GM19025 (cell line): ENCODE measurements around the gene SLC2A11.
"Not testable (repeated sequence)": the region's sequence is repeated elsewhere in the genome, so short reads cannot be mapped to it uniquely, and the experiment has no call there.

ENCODE experiments used
- ATAC-seq: cut with Tn5 transposase; IDR thresholded peaks from one replicate; pipeline ENCODE4 v1.9.1; 2021; ENCODE audit warnings: mild to moderate bottlenecking, low read depth, moderate library complexity; ENCODE audit not compliant: unreplicated experiment

Gene SLC2A11

DNA sequence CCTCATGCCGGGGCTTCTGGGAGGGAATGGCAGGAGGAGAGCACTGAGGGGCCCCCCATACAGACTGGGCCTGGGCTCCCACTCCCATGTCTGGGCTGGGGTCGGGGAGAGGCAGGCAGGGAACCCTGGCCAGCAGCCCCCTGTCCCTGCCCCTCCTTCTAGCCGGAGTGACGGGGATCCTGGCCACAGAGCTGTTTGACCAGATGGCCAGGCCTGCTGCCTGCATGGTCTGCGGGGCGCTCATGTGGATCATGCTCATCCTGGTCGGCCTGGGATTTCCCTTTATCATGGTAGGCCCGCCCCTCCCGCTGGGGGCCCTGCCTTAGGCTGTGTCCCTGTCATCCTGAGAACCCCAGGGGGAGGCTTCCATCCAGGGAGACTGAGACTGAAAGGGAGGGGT is 26.5 kb downstream of the SLC2A11 start:
- no peak for ATAC-seq

DNA sequence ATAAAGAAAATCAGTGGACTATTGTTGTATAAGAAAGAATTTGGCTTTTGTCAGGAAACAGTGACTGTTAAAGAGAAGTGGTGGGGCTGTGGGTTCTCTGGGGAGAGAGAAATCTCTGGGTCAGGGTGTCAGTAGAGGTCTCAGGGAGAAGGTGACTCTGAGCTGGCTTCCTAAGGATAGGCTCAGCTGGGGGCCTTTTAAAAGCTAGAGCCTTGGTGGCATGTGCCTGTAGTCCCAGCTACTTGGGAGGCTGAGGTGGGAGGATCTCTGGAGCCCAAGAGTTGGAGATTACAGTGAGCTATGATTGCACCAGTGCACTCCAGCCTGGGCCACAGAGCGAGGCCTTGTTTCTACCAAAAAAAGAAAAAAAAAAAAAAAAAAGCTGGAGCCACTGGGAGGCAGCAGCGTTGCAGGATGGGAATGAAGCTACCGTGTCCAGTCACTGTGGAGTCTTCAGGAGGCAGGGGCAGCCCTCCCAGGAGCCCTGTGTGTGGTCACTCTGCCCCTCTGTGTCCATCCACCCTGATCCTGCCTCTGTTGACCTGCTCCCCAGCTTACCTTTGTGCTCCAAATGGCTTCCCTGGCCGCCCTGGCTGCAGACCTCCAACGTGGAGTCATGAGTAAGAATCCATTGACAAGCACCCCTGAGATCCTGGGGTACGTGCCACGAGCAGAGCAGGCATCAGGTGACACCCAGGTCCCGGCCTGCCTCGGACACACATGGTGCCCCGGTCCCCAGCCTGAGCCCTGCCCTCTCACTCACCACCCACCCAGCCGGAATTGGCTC is 31.1 kb downstream of the SLC2A11 start:
- ATAC-seq: no peak

DNA sequence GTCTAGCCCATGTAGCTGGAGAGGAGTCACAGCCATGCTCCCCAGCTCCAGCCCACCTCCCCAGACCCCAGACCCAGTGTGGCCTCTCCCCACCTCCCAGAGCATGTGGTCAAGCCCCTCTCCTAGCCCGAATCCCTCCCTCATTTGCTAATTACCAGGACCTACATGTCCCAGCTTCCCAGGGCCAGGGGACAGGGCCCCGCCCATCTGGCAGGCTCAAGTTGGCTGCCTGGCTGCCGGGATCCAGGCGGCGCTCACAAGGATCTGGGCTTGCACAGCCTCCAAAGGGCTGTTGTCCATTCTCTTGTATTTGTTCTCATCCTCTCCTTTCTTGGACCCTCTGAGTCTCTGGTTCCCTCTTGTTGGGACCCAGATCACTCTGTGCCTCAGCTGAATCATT is 31.9 kb downstream of the SLC2A11 start:
- no peak for ATAC-seq

DNA sequence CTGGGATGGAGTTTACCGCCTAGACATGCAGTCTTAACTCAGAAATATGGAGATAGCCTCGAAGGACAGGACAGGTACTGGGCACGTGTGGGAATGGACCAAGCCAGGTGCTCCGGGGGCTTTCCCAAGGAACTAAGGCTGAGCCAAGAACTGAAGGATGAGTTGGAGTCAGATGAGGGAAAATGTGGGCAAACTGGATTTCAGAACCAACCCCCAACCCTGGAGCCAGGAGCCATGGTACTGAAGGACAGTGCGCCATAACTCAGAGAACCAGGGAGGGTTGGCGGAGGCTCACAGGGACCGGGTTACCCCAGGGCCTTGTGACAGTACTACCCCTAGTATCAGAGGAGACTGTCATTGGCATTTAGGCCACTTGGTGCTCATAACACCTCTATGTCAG is 34.1 kb downstream of the SLC2A11 start:
- ATAC-seq: no peak

DNA sequence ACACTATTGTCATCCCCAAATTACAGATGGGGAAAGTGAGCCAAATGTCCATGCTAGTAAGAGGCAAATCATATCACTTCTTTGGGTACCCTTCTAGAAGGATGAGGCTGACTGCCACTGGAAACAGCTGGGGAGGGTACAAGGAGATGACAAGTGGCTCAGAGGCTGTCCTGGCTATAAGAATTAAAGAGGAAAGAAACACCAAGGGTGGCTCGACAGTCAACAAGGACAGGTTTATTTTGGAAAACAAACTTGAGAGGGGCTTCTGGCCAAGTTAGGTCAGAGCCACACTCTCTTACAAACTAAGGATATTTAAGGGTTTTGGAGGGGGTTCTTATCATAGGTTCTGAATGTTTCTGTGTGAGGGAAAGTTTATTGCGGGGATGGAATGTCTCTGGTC is 34.5 kb downstream of the SLC2A11 start:
- ATAC-seq: no peak

DNA sequence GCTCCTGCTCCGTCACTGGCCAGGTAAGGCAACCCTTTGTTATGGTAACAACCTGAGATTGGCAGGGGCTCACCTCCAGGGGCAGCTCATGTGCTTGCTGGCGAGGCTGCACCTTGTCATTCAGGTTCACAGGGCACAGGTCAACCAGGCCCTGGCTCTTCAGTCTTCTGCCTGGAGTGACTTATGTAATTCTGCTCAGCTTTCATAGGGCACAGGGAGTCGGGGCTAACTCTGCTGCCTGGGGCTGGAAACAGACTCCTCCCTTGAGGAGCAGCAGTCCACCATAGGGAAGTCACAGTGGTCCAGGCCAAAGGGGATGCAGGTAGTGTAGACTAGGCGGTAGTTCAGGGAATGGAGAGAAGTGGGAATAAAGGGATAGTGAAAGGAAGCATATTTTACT is 35.0 kb downstream of the SLC2A11 start:
- ATAC-seq: no peak

DNA sequence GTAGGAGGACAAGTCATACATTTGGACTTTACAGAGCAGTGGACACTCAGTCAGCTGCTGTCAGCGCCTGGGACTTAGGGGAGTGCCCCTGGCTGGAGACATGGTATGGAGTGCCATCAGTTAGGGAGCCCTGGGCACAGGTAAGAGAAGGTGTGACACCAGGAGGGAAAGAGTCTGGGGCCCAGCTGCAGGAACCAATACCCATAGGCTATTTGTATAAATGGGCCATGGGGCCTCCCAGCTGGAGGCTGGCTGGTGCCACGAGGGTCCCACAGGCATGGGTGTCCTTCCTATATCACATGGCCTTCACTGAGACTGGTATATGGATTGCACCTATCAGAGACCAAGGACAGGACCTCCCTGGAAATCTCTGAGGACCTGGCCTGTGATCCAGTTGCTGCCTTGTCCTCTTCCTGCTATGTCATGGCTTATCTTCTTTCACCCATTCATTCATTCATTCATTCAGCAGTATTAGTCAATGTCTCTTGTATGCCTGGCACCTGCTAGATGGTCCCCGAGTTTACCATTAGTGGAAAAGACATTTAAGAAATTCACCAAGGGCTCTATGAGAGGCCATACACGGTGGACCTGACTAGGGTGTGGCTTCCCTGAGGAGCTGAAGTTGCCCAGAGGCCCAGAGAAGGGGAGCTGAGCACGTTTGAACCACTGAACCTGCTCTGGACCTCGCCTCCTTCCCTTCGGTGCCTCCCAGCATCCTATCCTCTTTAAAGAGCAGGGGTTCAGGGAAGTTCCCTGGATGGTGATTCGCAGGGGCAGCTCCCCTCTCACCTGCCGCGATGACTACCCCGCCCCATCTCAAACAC is 35.7 kb downstream of the SLC2A11 start:
- no peak for ATAC-seq

DNA sequence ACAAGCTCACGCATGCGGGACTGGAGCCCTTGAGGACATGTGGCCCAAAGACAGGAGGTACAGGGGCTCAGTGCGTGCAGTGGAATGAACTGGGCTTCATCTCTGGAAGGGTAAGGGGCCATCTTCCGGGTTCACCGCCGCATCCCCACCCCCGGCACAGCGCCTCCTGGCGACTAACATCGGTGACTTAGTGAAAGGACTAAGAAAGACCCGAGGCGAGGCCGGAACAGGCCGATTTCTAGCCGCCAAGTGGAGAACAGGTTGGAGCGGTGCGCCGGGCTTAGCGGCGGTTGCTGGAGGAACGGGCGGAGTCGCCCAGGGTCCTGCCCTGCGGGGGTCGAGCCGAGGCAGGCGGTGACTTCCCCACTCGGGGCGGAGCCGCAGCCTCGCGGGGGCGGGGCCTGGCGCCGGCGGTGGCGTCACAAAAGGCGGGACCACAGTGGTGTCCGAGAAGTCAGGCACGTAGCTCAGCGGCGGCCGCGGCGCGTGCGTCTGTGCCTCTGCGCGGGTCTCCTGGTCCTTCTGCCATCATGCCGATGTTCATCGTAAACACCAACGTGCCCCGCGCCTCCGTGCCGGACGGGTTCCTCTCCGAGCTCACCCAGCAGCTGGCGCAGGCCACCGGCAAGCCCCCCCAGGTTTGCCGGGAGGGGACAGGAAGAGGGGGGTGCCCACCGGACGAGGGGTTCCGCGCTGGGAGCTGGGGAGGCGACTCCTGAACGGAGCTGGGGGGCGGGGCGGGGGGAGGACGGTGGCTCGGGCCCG is 36.5 kb downstream of the SLC2A11 start, which contains the start of gene MIF:
Gene MIF (plus strand): TSS at position 439 of the 765 bp plus-strand sequence. CDS start 92 bp downstream, at position 531.
- ATAC-seq: peak; percentile 83

DNA sequence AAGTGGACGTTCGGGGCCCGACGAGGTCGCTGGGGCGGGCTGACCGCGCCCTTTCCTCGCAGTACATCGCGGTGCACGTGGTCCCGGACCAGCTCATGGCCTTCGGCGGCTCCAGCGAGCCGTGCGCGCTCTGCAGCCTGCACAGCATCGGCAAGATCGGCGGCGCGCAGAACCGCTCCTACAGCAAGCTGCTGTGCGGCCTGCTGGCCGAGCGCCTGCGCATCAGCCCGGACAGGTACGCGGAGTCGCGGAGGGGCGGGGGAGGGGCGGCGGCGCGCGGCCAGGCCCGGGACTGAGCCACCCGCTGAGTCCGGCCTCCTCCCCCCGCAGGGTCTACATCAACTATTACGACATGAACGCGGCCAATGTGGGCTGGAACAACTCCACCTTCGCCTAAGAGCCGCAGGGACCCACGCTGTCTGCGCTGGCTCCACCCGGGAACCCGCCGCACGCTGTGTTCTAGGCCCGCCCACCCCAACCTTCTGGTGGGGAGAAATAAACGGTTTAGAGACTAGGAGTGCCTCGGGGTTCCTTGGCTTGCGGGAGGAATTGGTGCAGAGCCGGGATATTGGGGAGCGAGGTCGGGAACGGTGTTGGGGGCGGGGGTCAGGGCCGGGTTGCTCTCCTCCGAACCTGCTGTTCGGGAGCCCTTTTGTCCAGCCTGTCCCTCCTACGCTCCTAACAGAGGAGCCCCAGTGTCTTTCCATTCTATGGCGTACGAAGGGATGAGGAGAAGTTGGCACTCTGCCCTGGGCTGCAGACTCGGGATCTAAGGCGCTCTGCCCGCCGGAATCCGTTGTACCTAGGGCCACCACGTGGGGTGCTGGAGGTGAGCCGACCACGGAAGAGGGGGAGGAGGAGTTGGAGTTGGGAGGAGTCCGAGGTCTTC is 37.3 kb downstream of the SLC2A11 start:
- ATAC-seq: peak; percentile 10

DNA sequence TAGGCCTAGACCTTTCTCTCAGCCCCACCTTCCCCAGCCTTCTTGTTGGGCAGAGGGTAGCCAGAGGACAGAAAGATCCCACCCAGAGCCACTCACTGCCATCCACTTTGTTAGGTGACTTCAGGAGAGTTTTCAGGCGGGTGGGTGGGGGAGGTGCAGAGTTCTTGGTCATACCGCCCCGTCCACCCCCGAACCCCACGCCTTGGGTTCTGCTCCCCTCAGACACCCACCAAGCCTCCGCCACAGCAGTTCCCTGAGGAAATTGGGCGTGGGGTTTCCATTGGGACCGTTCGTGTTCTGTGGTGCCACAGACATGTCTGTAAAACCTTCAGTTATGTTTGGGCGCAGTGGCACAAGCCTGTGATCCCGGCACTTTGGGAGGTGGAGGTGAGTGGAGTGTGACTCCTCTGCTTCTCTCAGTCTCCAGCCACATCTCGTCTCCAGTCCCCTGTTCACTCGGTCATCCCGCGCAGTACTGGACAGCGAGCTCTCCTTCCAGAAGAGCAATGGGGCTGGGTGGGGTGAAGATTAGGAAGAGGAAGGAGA is 38.0 kb downstream of the SLC2A11 start:
- no peak for ATAC-seq

DNA sequence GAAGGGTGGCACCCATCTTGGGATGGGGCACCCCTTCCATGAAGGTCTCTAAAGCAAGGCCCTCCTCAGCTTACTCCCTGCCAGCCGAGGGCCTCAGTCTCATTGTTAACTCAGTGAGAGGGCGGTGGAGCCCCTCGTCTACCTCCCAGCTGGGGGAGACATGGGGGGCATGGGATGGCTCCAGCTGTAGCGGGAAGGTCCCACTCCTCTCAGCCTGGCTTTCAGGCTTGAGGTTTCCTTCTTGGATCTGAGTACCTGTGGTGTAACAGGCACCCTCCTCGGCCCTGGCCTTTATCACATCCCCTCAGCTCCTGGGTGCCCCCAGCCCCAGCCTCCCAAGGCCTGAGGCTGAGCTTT is 38.5 kb downstream of the SLC2A11 start:
- ATAC-seq: no peak

DNA sequence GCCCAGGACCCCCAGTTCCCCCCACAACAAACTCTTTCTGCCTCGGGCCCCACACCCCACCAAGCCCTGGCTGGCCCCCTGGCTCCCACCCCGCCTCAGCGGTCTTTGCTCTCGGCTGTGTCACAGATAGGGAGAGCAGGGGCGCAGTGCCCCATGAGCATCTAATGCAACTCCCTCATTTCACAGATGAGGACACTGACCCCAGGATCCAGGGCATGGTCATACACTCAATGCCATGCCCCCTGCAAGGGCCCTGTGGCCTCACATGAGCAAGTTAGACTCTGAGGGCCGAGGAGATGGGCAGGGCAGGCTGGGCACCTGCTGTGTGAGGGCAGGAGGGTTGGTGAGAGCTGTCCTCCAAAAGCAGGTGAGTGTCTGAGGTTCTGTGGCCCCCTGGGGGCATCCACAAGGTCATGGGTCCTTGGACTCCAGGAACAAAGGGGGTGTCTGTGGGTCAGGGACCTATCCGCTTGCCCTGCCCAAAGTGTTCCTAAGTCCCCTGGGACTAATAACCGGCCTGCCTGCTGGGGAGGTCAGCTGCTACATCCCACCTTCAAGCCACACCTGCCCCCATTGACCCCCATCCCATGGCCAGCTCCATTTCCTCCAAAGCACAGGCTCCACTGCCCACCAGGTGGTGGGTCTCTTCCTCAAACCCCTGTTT is 39.0 kb downstream of the SLC2A11 start:
- ATAC-seq: no peak

DNA sequence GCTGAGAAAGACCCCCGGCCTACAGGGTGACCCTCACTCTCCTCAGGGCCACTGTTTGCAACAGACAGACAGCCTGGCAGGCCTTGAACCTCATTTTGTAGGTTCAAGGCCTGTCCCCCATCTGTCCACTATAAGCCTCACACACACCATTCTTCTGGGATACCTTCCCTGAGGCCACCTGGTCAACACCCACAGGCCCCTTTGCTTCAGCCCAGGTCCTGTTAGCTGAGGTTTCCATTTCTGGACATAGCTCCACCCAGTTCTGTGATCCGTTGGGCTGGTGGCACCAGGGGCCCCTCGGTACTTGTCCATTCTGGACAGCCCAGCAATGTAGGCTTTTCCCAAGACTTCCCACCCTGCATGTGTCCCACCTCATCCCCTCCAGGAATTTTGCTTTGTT is 39.6 kb downstream of the SLC2A11 start:
- ATAC-seq: no peak

DNA sequence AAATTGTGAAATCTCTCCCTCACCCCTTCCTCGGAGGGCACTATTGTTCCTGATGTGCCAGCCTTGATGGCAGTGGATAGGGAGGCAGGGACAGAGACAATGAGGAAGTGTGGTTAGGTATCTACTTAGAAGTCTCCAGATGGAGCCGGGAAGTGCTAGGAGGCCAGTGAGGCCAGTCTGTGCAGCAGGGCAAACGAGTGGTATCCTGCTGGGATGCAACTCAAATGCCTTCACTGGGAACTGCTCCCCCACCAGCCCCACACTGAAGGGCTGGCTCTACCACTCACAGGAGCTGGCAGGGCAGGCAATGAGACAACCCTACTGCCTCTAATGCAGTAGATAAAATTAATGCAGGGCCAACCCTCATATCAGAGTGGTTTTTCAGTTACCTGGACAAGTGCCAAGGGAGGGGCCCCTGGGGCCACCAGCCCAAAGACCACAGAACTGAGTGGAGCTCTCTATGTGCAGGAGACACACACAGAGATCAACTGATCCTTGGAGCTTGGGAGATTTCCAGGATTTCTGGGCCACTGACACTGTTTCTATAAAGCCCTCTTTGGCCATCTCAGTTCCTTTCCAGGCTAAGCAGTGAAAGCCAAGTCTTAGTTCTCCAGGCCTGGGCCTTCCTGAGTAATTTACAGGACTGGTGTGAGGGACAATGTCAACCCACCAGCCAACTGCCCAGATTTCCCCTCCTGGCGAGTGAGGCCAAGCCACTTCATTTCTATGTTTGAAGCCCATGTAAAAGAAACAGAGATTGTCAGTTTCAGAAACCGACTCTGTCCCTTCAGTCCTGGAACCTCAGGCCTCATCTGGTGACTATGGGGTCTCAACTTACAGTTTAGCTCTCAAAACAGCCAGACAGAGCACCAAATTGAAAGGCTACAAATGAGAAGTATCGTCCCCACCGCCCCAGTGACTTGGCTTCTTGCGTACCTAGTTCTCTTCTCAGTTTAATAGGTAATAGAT is 40.6 kb downstream of the SLC2A11 start:
- no peak for ATAC-seq

DNA sequence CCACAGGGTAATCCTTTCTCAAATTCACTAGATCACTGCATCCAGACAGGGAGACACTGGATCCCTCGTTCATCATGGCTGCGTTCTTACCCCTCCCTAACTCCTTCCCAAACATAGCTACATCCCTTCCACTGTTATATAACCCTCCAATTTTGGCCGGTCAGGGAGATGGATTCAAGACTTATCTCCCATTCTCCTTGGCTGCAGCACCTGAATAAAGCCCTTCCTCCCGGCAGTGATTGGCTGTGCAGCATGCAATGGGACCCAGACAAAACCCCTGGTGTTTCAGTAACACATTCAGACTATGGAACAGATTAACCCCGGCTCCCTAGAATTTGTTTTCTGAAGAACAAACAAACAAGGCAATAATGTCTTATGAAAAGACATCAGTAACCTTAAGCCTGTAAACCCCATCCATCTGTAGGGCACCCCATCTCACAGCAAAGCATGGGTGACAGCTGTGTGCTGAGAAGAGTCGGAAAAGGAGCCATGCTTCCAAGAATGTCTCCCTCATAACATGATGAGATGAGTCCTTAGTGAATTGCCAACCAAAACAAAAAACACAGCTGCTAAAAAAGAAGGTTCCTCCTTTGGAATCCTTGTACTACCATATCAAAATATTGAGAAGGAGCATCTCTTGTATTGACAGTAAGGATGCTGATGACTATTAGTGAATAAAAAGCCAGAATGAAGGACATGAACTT is 41.5 kb downstream of the SLC2A11 start:
- no peak for ATAC-seq

DNA sequence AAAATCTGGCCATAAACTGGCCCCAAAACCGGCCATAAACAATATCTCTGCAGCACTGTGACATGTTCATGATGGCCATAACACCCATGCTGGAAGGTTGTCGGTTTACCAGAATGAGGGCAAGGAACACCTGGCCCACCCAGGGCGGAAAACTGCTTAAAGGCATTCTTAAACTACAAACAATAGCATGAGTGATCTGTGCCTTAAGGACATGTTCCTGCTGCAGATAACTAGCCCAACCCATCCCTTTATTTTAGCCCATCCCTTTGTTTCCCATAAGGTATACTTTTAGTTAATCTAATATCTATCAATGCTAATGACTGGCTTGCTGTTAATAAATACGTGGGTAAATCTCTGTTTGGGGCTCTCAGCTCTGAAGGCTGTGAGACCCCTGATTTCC is 42.6 kb downstream of the SLC2A11 start:
- not testable (repeated sequence) for ATAC-seq

DNA sequence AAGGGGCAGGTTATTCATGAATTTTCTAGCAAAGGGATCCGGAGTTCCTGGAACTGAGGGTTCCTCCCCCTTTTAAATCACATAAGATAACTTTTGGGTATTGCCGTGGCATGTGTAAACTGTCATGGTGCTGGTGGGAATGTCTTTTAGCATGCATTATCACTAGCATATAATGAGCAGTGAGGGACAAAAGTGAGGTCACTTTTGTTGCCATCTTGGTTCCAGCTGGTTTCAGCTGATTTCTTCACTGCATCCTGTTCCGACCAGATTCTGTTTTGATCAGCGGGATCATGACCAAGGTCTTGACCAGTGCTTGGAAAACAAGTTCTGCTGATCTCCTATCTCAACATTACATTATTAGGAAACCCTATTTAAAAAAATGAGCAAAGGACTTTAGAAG is 43.9 kb downstream of the SLC2A11 start:
- ATAC-seq: no peak
